GM23338 (cell line): ENCODE data around the gene ZMYM4. TPM values are rescaled to one million over a fixed set of nuclear protein-coding genes. Genes with fewer than 3 reads are reported as not detected.

Experiments used
- ATAC-seq: fragments of 200-7000 bp; cut with Tn5 transposase; 3 replicates; pipeline ENCODE4 v1.9.1; 2020
- DNase-seq: peaks from one replicate; pipeline ENCODE4 v3.0.0-alpha.2; 2015; ENCODE audit warnings: low spot score
- H2AFZ ChIP-seq: fragments of 200-600 bp; sonication (generic); 2 replicates; pipeline ENCODE4 v1.8.0; 2016; ENCODE audit warnings: antibody characterized with exemption, mild to moderate bottlenecking, moderate library complexity
- H3F3A ChIP-seq: fragments of 200-600 bp; sonication (generic); replicated peaks from 2 replicates; pipeline ENCODE4 v1.8.0; 2017; ENCODE audit warnings: antibody characterized with exemption, mixed run types, low read depth
- H3K27ac ChIP-seq: fragments of 200-600 bp; sonication (generic); 2 replicates; pipeline ENCODE4 v1.6.1; 2016; ENCODE audit warnings: low read depth
- H3K27me3 ChIP-seq: fragments of 200-600 bp; sonication (generic); 2 replicates; pipeline ENCODE4 v1.8.0; 2016; ENCODE audit warnings: mild to moderate bottlenecking, mixed run types, moderate library complexity; ENCODE audit not compliant: insufficient read depth
- H3K36me3 ChIP-seq: fragments of 200-600 bp; sonication (generic); 2 replicates; pipeline ENCODE4 v1.8.0; 2016; ENCODE audit warnings: mild to moderate bottlenecking; ENCODE audit not compliant: insufficient read depth
- H3K4me1 ChIP-seq: fragments of 200-600 bp; sonication (generic); 2 replicates; pipeline ENCODE4 v1.8.0; 2016; ENCODE audit warnings: mild to moderate bottlenecking, moderate library complexity; ENCODE audit not compliant: insufficient read depth
- H3K4me2 ChIP-seq: fragments of 200-600 bp; sonication (generic); 2 replicates; pipeline ENCODE4 v1.7.1; 2017; ENCODE audit warnings: mixed run types
- H3K4me3 ChIP-seq: fragments of 200-600 bp; sonication (generic); 2 replicates; pipeline ENCODE4 v1.6.1; 2016; ENCODE audit warnings: mixed run types
- H3K79me2 ChIP-seq: fragments of 200-600 bp; sonication (generic); replicated peaks from 2 replicates; pipeline ENCODE4 v1.8.0; 2017; ENCODE audit warnings: mild to moderate bottlenecking; ENCODE audit not compliant: insufficient read depth
- H3K9me2 ChIP-seq: fragments of 200-600 bp; sonication (generic); 2 replicates; pipeline ENCODE4 v1.8.0; 2017; ENCODE audit not compliant: insufficient read depth
- H4K20me1 ChIP-seq: fragments of 200-600 bp; sonication (generic); replicated peaks from 2 replicates; pipeline ENCODE4 v1.8.0; 2017; ENCODE audit warnings: mild to moderate bottlenecking; ENCODE audit not compliant: insufficient read depth
- H3K27ac Mint-ChIP-seq: 2 replicates; pipeline ENCODE4 v1.8.0; 2020; ENCODE audit warnings: inconsistent platforms, mild to moderate bottlenecking, moderate library complexity, mixed read lengths
- H3K27me3 Mint-ChIP-seq: 3 replicates; pipeline ENCODE4 v1.8.0; 2022; ENCODE audit warnings: low read depth, mild to moderate bottlenecking, moderate library complexity, mixed read lengths, inconsistent platforms; ENCODE audit not compliant: insufficient read depth, poor library complexity
- H3K36me3 Mint-ChIP-seq: 3 replicates; pipeline ENCODE4 v1.8.0; 2021; ENCODE audit warnings: low read depth, mild to moderate bottlenecking, inconsistent platforms, moderate library complexity, mixed read lengths
- H3K4me1 Mint-ChIP-seq: 3 replicates; pipeline ENCODE4 v1.8.0; 2020; ENCODE audit warnings: mild to moderate bottlenecking, inconsistent platforms, mixed read lengths
- H3K4me3 Mint-ChIP-seq: 3 replicates; pipeline ENCODE4 v1.8.0; 2021; ENCODE audit warnings: moderate library complexity, mild to moderate bottlenecking, inconsistent platforms, mixed read lengths
- H3K9me3 Mint-ChIP-seq: 3 replicates; pipeline ENCODE4 v1.8.0; 2020; ENCODE audit warnings: moderate library complexity, mild to moderate bottlenecking, inconsistent platforms, mixed read lengths
- CREB1 ChIP-seq: fragments of 250-450 bp; sonication (Bioruptor Pico); IDR thresholded peaks from 2 replicates; pipeline ENCODE4 v1.5.0; 2020; ENCODE audit warnings: low read depth, mild to moderate bottlenecking, moderate library complexity
- ETS1 ChIP-seq: IDR thresholded peaks from 2 replicates; pipeline ENCODE4 v1.6.1; 2016; ENCODE audit warnings: antibody characterized with exemption
- EZH2 ChIP-seq: fragments of 200-600 bp; sonication (generic); IDR thresholded peaks from one replicate; pipeline ENCODE4 v1.8.0; 2017; ENCODE audit warnings: antibody characterized with exemption, mild to moderate bottlenecking, low read depth; ENCODE audit not compliant: unreplicated experiment
- EZH2phosphoT487 ChIP-seq: fragments of 200-600 bp; sonication (generic); IDR thresholded peaks from one replicate; pipeline ENCODE4 v1.8.1; 2018; ENCODE audit warnings: antibody characterized with exemption; ENCODE audit not compliant: unreplicated experiment
- JUNB ChIP-seq: IDR thresholded peaks from one replicate; pipeline ENCODE4 v1.6.1; 2016; ENCODE audit warnings: antibody characterized with exemption; ENCODE audit not compliant: unreplicated experiment
- NANOG ChIP-seq: IDR thresholded peaks from 2 replicates; pipeline ENCODE4 v1.6.1; 2016; ENCODE audit warnings: antibody characterized with exemption, borderline replicate concordance
- POLR2AphosphoS5 ChIP-seq: IDR thresholded peaks from 2 replicates; pipeline ENCODE4 v1.6.1; 2016; ENCODE audit warnings: antibody characterized with exemption, low read depth
- STAT1 ChIP-seq: IDR thresholded peaks from one replicate; pipeline ENCODE4 v1.6.1; 2016; ENCODE audit warnings: antibody characterized with exemption; ENCODE audit not compliant: unreplicated experiment
- ZNF114 ChIP-seq: fragments of 250-450 bp; sonication (Bioruptor Pico); IDR thresholded peaks from 2 replicates; pipeline ENCODE4 v1.5.0; 2020; ENCODE audit warnings: mild to moderate bottlenecking, moderate library complexity
- ZNF331 ChIP-seq: fragments of 250-450 bp; sonication (Bioruptor Pico); IDR thresholded peaks from 2 replicates; pipeline ENCODE4 v1.5.0; 2020; ENCODE audit warnings: low read depth, mild to moderate bottlenecking, moderate library complexity
- polyA plus RNA-seq: library from polyadenylated mRNA; unstranded; fragments of >200 nt; fragmentation: Nextera tagmentation; extraction: Ambion mirVana; gene quantifications from 2 replicates; pipeline ENCODE4 v1.2.1, GENCODE V29; 2016
- total RNA-seq: library from RNA; depleted of rRNA; stranded (reverse); fragments of >200 nt; shearing (Covaris generic); gene quantifications from 2 replicates; pipeline ENCODE4 v1.2.3, GENCODE V29; 2014
- TF ChIP-seq, protein P1 (sequence below): fragments of 250-450 bp; sonication (Bioruptor Pico); IDR thresholded peaks from 2 replicates; pipeline ENCODE4 v1.5.0; 2020; ENCODE audit warnings: mild to moderate bottlenecking, moderate library complexity

ZMYM4 gene
- total and polyA plus RNA-seq, 2 experiments from 2014 or later, result 65.4 to 68.5 TPM

- Histone ChIP-seq H3K4me1 (peaks cover 12% of the 10 kb centered on the region), H3K79me2 (no peaks in the 10 kb centered on the region), H4K20me1 (no peaks in the 10 kb centered on the region), H3K27ac (no peak overlapping the region), H3K27me3 (no peaks in the 10 kb centered on the region), H3K9me2 (no peaks in the 10 kb centered on the region), H3K4me2 (no peak overlapping the region), H3K4me3 (no peak overlapping the region), H3F3A (no peaks in the 10 kb centered on the region), H2AFZ (no peak overlapping the region), H3K36me3 (peaks cover 50% of the 10 kb centered on the region)
- Mint-ChIP-seq H3K36me3 (peaks cover 84% of the 10 kb centered on the region), H3K9me3 (no peaks in the 10 kb centered on the region), H3K27ac (no peak overlapping the region), H3K4me1 (peaks cover 15% of the 10 kb centered on the region), H3K4me3 (no peak overlapping the region), H3K27me3 (peaks cover 4% of the 10 kb centered on the region)
- no peak for DNase-seq
- no peak for TF ChIP-seq EZH2
- no peak for TF ChIP-seq ZNF114 (CRISPR knock-in tag)
- no peak for TF ChIP-seq ETS1
- TF ChIP-seq EZH2phosphoT487, result no peak
- TF ChIP-seq POLR2AphosphoS5, result no peak
- ATAC-seq, result no peak
These were observed 130.2 kb downstream of the ZMYM4 start for GRCh38 chr1:35398739-35399138.

DNA sequence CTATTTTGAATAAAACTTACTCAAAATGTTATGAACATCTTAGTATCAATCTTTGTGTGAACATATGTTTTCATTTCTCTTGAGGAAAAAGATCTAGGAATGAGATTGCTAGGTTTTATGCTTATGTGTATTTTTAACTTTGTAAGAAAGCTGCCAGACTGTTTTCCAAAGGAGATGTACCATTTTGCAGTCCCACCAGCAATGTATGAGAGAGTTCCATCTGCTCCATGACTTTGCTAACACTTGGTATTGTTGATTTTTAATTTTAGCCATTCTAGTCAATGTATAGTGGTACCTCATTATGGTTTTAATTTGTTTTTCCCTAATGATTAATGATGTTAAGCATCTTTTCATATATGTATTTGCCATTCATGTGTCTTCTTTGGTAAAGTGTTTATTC, 132.5 kb downstream of the ZMYM4 start:
- DNase-seq (no peak), ATAC-seq (no peak)
- Mint-ChIP-seq H3K36me3 (peaks cover 80% of the 10 kb centered on the region), H3K4me3 (no peak overlapping the region), H3K27me3 (no peaks in the 10 kb centered on the region), H3K9me3 (no peaks in the 10 kb centered on the region), H3K27ac (no peak overlapping the region), H3K4me1 (peaks cover 8% of the 10 kb centered on the region; the same call in 2 of the 3 replicates)
- Histone ChIP-seq H3K4me3 (no peak overlapping the region), H3F3A (no peaks in the 10 kb centered on the region), H3K27ac (no peak overlapping the region), H3K36me3 (peaks cover 46% of the 10 kb centered on the region), H3K4me2 (no peak overlapping the region), H2AFZ (no peak overlapping the region), H4K20me1 (no peaks in the 10 kb centered on the region), H3K79me2 (no peaks in the 10 kb centered on the region), H3K9me2 (no peaks in the 10 kb centered on the region), H3K27me3 (no peaks in the 10 kb centered on the region), H3K4me1 (peaks cover 4% of the 10 kb centered on the region; the same call in 1 of the 2 replicates)
- TF ChIP-seq EZH2 (no peak), EZH2phosphoT487 (no peak), STAT1 (no peak), ETS1 (no peak), ZNF331 (CRISPR knock-in tag) (no peak), ZNF114 (CRISPR knock-in tag) (no peak), NANOG (no peak), POLR2AphosphoS5 (no peak), JUNB (no peak), CREB1 (CRISPR knock-in tag) (no peak)
- TF ChIP-seq, protein P1, sequence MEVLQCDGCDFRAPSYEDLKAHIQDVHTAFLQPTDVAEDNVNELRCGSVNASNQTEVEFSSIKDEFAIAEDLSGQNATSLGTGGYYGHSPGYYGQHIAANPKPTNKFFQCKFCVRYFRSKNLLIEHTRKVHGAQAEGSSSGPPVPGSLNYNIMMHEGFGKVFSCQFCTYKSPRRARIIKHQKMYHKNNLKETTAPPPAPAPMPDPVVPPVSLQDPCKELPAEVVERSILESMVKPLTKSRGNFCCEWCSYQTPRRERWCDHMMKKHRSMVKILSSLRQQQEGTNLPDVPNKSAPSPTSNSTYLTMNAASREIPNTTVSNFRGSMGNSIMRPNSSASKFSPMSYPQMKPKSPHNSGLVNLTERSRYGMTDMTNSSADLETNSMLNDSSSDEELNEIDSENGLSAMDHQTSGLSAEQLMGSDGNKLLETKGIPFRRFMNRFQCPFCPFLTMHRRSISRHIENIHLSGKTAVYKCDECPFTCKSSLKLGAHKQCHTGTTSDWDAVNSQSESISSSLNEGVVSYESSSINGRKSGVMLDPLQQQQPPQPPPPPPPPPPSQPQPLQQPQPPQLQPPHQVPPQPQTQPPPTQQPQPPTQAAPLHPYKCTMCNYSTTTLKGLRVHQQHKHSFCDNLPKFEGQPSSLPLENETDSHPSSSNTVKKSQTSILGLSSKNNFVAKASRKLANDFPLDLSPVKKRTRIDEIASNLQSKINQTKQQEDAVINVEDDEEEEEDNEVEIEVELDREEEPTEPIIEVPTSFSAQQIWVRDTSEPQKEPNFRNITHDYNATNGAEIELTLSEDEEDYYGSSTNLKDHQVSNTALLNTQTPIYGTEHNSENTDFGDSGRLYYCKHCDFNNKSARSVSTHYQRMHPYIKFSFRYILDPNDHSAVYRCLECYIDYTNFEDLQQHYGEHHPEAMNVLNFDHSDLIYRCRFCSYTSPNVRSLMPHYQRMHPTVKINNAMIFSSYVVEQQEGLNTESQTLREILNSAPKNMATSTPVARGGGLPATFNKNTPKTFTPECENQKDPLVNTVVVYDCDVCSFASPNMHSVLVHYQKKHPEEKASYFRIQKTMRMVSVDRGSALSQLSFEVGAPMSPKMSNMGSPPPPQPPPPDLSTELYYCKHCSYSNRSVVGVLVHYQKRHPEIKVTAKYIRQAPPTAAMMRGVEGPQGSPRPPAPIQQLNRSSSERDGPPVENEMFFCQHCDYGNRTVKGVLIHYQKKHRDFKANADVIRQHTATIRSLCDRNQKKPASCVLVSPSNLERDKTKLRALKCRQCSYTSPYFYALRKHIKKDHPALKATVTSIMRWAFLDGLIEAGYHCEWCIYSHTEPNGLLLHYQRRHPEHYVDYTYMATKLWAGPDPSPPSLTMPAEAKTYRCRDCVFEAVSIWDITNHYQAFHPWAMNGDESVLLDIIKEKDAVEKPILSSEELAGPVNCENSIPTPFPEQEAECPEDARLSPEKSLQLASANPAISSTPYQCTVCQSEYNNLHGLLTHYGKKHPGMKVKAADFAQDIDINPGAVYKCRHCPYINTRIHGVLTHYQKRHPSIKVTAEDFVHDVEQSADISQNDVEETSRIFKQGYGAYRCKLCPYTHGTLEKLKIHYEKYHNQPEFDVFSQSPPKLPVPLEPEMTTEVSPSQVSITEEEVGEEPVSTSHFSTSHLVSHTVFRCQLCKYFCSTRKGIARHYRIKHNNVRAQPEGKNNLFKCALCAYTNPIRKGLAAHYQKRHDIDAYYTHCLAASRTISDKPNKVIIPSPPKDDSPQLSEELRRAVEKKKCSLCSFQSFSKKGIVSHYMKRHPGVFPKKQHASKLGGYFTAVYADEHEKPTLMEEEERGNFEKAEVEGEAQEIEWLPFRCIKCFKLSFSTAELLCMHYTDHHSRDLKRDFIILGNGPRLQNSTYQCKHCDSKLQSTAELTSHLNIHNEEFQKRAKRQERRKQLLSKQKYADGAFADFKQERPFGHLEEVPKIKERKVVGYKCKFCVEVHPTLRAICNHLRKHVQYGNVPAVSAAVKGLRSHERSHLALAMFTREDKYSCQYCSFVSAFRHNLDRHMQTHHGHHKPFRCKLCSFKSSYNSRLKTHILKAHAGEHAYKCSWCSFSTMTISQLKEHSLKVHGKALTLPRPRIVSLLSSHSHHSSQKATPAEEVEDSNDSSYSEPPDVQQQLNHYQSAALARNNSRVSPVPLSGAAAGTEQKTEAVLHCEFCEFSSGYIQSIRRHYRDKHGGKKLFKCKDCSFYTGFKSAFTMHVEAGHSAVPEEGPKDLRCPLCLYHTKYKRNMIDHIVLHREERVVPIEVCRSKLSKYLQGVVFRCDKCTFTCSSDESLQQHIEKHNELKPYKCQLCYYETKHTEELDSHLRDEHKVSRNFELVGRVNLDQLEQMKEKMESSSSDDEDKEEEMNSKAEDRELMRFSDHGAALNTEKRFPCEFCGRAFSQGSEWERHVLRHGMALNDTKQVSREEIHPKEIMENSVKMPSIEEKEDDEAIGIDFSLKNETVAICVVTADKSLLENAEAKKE (CRISPR knock-in tag), result no peak
